D721Med (cell line): ENCODE measurements around the gene FOXP4.

Experiments
- DNase-seq: peaks from one replicate; pipeline ENCODE4 v3.0.0; 2011; ENCODE audit warnings: low spot score; ENCODE audit not compliant: insufficient read length
- FAIRE-seq: peaks from 2 replicates; lab custom pipeline; 2011; peaks lifted over from hg19 to GRCh38; lab: Jason Lieb, UNC
- TF ChIP-seq, protein P1 (sequence below): IDR thresholded peaks from 2 replicates; pipeline ENCODE4 v1.5.1; 2012; ENCODE audit warnings: mild to moderate bottlenecking, control low read depth; ENCODE audit not compliant: insufficient read depth; ENCODE audit errors: missing control alignments

FOXP4 gene

DNA sequence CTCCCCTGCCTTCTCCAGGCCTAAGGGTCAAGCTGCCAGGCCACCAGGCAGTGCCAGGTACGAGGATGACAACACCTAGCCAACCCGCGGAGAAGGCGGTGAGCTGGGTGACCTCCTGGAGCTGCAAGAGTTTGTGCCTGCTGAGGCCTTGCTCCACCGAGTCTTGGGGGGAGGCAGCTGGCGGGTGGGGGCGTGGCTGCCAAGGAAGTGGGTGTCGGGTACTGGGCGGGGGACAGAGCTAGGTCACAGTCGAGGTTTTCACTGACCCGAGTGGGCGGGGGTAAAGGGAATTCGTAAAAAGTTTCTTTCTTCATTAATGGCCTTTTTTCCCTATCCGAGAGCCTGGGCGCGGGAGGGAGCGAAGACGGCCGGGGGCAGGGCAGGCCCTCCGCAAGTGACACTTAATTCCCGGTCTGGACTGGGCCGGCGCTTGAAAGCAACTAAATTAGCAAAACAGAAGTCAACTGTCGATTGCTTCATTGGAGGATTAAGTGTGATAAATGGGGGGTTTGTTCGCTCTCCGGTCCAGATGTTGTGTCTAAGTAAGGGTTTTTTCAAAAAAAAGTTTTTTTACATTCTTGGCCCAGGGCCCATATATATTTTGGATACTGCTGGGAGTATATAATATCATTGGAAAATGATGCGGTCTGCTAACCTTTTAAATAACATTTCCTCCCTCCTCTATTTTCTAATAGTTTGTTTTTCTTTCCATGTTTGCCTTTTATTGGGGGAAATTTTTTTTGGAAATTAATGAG lies 43.1 kb upstream of the FOXP4 start:
- TF ChIP-seq, protein P1, sequence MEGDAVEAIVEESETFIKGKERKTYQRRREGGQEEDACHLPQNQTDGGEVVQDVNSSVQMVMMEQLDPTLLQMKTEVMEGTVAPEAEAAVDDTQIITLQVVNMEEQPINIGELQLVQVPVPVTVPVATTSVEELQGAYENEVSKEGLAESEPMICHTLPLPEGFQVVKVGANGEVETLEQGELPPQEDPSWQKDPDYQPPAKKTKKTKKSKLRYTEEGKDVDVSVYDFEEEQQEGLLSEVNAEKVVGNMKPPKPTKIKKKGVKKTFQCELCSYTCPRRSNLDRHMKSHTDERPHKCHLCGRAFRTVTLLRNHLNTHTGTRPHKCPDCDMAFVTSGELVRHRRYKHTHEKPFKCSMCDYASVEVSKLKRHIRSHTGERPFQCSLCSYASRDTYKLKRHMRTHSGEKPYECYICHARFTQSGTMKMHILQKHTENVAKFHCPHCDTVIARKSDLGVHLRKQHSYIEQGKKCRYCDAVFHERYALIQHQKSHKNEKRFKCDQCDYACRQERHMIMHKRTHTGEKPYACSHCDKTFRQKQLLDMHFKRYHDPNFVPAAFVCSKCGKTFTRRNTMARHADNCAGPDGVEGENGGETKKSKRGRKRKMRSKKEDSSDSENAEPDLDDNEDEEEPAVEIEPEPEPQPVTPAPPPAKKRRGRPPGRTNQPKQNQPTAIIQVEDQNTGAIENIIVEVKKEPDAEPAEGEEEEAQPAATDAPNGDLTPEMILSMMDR: no peak
- DNase-seq (no peak), FAIRE-seq (no peak)

- no peak for DNase-seq
- no peak for FAIRE-seq
- TF ChIP-seq, protein P1: no peak
Observed at GRCh38 chr6:41503827-41504465, 42.2 kb upstream of the FOXP4 start.

DNA sequence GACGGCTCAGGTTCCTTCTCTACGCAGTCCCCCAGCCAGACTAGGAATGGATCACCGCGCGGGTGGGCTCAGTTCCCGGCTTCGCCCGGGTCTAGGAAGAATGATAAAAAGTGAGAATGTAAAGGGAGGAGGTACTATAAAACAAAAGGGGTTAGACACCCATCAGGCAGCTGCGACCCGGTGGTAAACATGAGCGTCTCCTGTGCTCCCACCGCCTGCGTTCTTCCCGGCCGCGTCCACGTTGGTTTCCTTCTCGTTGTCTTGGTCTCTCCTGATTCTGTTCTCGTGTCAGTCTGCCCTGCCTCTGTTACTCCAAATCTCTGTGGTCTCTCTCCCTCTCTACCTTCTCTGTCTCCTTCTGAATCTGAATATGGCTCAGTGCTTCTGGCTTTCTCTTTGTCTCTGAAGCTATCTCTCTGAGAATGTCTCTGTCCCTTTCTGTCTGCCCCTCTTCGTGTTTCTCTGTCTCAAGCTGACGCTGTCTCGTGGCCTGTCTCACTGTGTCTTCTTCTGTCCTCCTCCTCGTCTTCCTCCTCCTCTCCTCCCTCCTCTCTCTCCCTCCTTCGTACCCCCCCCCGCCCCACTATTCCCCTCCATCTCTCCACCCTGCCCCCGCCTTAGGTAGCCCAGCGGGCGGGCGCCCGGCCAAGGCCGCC lies 41.6 kb upstream of the FOXP4 start:
- no peak for FAIRE-seq
- no peak for DNase-seq
- TF ChIP-seq, protein P1: no peak

DNA sequence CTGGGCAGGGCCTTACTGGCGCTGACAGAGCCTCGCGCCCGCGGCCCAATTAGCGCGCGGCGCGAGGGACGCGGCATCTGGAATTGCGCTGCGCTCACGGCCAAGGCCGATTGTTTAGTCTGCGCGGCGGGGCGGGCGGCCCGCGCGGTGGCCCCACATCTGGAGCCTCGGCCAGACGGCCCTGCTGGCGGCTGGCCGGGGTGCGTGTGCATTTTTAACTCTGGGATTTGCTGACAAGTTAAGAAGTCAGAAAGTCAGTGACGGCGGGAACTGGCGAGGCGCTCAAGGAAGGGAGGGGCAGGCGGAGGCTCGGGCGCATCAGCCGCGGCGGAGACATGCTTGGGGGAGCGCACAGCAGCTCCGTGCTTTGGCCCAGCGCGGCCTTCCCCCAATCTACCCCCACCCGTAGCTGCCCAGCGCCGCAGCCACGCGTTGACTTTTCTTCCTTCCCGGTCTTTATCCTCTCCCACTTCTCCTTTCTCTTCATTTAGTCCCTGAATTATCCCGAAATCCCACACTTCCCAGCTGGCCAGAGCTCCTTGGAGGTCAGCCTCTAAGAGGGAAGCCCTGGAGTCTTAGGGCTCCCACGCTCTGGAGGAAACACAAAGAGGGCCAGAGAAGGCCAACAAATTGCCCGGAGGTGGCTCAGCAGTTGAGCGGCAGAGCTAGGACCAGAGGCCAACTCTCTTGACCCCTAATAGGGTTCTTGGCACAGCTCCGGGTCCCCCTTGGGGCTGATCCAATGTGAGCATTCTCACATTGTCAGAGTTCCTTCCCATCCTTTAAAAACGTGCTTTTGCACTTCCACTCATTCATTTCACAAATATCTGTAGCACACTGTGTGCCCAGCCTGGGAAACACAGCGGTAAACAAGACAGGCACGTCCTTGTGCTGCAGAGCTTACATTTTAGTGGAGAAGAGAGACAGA lies 40.8 kb upstream of the FOXP4 start:
- DNase-seq (no peak), FAIRE-seq (no peak)
- TF ChIP-seq, protein P1: no peak

DNA sequence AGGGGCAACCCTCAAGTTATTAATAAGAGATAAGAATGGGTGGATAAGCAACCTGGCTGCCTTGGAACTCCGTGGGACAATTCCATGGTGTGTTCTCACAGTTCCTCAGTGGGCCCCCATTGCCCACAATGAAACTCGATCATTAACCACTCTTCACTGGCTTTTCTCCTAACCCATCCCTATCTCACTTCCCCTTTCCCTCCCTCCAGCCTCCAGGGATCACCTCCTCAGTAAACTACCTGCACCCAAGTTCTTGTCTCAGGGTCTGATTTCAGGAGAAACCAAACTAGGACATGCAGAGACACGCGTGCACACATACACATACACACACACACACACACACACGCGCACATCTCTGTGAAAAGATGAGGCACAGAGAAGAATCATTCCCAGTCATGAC lies 37.7 kb upstream of the FOXP4 start:
- DNase-seq (no peak), FAIRE-seq (no peak)
- TF ChIP-seq, protein P1: no peak

- no peak for DNase-seq
- TF ChIP-seq, protein P1: no peak
- no peak for FAIRE-seq
Observed at GRCh38 chr6:41509580-41509979, 36.6 kb upstream of the FOXP4 start.
